HG02763 (cell line): ENCODE measurements around the gene DIAPH1.

Experiments
- ATAC-seq: cut with Tn5 transposase; IDR thresholded peaks from one replicate; pipeline ENCODE4 v1.9.1; 2021; ENCODE audit warnings: mild to moderate bottlenecking, moderate library complexity; ENCODE audit not compliant: unreplicated experiment

DIAPH1 gene

GRCh38 chr5:141485321-141486055, 133.3 kb downstream of the DIAPH1 start:
- ATAC-seq = no peak

GRCh38 chr5:141484641-141485311, 134.0 kb downstream of the DIAPH1 start, which contains the start of gene PCDHGC4:
Gene PCDHGC4, plus strand, starts transcription at chr5:141485030. Its CDS starts 144 bp downstream, at chr5:141485174.
- ATAC-seq = no peak

GRCh38 chr5:141484310-141484640, 134.5 kb downstream of the DIAPH1 start:
- ATAC-seq = no peak

DNA sequence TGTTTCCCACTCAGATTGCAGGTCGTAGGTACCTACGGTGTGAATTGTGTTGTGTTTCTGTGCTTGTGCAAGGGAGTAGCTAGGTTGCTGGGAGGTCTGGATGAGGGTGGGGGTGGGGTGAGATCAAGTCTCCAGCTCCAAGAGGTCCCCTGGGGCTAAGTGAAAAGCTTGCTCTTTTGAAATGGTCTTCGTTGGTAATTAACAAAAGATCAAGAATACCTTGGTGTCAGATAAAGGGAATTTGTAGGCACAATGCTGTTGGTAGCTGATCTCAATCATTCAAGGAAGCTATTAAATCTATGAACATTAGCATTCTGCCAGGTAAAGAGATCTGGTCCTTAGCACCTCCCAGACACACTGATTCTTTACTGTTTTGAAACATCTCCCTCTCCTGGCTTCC, 134.9 kb downstream of the DIAPH1 start:
- no peak for ATAC-seq

GRCh38 chr5:141479776-141480175, 139.0 kb downstream of the DIAPH1 start:
- ATAC-seq = no peak

DNA sequence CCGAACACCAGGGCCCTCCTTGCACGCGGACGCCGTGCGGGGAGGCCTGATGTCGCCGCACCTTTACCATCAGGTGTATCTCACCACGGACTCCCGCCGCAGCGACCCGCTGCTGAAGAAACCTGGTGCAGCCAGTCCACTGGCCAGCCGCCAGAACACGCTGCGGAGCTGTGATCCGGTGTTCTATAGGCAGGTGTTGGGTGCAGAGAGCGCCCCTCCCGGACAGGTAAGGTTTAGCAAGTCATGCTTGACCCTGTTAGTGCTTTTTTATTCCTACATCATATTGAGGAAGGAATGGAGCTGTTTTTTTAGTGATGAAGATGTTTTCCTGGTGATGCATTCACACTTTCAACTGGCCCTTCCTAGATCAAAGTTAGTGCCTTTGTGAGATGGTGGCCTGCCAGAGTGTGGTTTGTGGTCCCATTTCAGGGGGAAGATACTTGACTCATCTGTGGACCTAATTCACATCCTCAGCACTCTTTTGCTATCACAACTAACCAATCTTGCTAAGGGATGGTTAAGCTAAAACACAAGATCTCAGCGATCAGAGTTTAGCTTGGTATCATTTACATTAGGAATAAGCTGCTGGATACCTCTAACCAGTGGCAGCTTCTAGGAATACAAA, 140.4 kb downstream of the DIAPH1 start:
- ATAC-seq = no peak

DNA sequence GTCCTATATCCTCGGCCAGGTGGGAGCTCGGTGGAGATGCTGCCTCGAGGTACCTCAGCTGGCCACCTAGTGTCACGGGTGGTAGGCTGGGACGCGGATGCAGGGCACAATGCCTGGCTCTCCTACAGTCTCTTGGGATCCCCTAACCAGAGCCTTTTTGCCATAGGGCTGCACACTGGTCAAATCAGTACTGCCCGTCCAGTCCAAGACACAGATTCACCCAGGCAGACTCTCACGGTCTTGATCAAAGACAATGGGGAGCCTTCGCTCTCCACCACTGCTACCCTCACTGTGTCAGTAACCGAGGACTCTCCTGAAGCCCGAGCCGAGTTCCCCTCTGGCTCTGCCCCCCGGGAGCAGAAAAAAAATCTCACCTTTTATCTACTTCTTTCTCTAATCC, 141.0 kb downstream of the DIAPH1 start:
- ATAC-seq = no peak

DNA sequence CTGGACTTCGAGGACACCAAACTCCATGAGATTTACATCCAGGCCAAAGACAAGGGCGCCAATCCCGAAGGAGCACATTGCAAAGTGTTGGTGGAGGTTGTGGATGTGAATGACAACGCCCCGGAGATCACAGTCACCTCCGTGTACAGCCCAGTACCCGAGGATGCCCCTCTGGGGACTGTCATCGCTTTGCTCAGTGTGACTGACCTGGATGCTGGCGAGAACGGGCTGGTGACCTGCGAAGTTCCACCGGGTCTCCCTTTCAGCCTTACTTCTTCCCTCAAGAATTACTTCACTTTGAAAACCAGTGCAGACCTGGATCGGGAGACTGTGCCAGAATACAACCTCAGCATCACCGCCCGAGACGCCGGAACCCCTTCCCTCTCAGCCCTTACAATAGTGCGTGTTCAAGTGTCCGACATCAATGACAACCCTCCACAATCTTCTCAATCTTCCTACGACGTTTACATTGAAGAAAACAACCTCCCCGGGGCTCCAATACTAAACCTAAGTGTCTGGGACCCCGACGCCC, 141.7 kb downstream of the DIAPH1 start:
- ATAC-seq = no peak

GRCh38 chr5:141476132-141476911, 142.5 kb downstream of the DIAPH1 start:
- peak; percentile 7 for ATAC-seq

GRCh38 chr5:141475625-141476131, 143.1 kb downstream of the DIAPH1 start, which contains the start of gene PCDHGC3:
Gene PCDHGC3, plus strand, starts transcription at chr5:141475966. Its CDS starts 151 bp downstream, at chr5:141476117.
- peak; percentile 99 for ATAC-seq

DNA sequence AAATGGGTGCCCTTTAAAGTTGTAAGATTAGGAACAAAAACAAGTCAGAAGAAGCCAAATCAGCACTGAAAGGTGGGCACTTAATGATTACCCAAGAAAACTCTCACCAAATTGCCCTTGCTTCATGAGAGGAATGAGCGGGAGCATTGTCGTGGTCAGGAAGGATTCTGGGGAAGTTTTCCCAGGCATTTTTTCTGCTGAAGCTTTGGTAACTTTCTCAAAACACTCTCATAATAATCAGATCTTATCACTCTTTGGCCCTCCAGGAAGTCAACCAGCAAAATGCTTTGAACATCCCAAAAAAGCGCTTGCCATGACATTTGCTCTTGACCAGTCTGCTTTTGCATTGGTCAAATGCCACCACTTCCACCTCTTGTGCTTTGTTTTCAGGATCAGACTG, 153.4 kb downstream of the DIAPH1 start:
- no peak for ATAC-seq
